Measurements from ENCODE around the gene FDCSP. TPM values are rescaled to one million over a fixed set of nuclear protein-coding genes. Genes with fewer than 3 reads are reported as not detected.

The FDCSP gene
- total and polyA plus RNA-seq, 2 donors (not counting 1 experiment from before 2014, with no cell fraction given), result not detected

DNA sequence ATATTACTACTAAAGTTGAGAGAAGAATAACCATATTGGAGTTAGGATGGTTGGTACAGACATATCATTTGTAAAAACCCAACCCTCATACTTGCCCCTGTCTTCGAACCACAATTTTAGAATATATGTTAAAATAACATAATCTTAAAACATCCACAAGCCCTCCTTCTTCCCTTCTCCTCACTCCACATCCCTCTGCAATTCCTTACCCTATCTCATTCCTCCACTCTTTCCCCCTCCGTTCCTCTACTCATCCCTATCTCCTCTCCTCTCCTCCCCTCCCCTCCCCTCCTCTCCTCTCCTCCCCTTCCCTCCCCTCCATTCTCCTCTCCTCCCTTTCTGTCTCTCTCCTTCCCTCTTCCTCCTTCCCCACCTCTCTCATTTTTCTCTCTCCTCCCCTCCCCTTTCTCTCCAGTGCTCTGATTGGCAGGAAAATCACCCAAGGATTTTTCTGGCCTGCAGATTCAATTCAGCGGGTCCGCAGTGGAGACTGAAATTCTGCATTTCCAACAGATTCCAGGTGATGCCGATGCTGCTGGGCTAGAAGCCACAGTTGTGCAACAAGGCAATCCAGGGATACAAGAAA is 47.8 kb upstream of the FDCSP start:
- Mint-ChIP-seq H3K27ac (no peak overlapping the region), H3K27me3 (no peaks in the 10 kb centered on the region), H3K4me1 (no peaks in the 10 kb centered on the region), H3K9me3 (ENCODE audit: insufficient read depth) (no peaks in the 10 kb centered on the region), H3K4me3 (no peak overlapping the region)
- intact Hi-C loops (cut with micrococcal nuclease), result no loop called here
- H3K27me3 ChIP-seq (replicated peaks in 1 of 4; ENCODE audit: control extremely low read depth in 1 of 4, control insufficient read depth in 3 of 4, insufficient read depth in 4 of 4, low read length in 3 of 4), result no peaks in the 10 kb centered on the region
- no peaks in the 10 kb centered on the region for H3K36me3 ChIP-seq (replicated peaks in 1 of 2; ENCODE audit: control extremely low read depth in 1 of 2, control insufficient read depth in 1 of 2, extremely low read depth in 1 of 2, insufficient read depth in 2 of 2, low read length in 1 of 2)
- no peaks in the 10 kb centered on the region for H3K9me3 ChIP-seq (ENCODE audit: control extremely low read depth in 1 of 3, control insufficient read depth in 2 of 3, insufficient read depth in 1 of 3, low read length in 2 of 3)
- no peaks in the 10 kb centered on the region for H4K20me1 ChIP-seq (ENCODE audit: control insufficient read depth, insufficient read depth, low read length, poor library complexity, severe bottlenecking)
- H3K4me2 ChIP-seq (replicated peaks; ENCODE audit: low read depth, low read length, poor library complexity, severe bottlenecking), result no peak overlapping the region
- H3K27ac ChIP-seq (ENCODE audit: low read length in 2 of 2), result no peak overlapping the region
- POLR2A ChIA-PET, result no interaction called here
- H3K79me2 ChIP-seq (ENCODE audit: control insufficient read depth, insufficient read depth, low read length), result no peaks in the 10 kb centered on the region
- H3K4me3 ChIP-seq (ENCODE audit: control extremely low read depth in 1 of 5, extremely low read depth in 1 of 5, insufficient read depth in 1 of 5, low read depth in 2 of 5, low read length in 4 of 5), result no peak overlapping the region
- no peak for DNase-seq
- no peak for TF ChIP-seq EZH2 (IDR thresholded peaks at IDR 0.05; ENCODE audit: borderline replicate concordance, insufficient read depth, low read depth, low read length, poor library complexity, severe bottlenecking)
- TF ChIP-seq, protein P1, sequence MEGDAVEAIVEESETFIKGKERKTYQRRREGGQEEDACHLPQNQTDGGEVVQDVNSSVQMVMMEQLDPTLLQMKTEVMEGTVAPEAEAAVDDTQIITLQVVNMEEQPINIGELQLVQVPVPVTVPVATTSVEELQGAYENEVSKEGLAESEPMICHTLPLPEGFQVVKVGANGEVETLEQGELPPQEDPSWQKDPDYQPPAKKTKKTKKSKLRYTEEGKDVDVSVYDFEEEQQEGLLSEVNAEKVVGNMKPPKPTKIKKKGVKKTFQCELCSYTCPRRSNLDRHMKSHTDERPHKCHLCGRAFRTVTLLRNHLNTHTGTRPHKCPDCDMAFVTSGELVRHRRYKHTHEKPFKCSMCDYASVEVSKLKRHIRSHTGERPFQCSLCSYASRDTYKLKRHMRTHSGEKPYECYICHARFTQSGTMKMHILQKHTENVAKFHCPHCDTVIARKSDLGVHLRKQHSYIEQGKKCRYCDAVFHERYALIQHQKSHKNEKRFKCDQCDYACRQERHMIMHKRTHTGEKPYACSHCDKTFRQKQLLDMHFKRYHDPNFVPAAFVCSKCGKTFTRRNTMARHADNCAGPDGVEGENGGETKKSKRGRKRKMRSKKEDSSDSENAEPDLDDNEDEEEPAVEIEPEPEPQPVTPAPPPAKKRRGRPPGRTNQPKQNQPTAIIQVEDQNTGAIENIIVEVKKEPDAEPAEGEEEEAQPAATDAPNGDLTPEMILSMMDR (IDR thresholded peaks at IDR 0.05), result no peak
- no peaks in the 10 kb centered on the region for H3K4me1 ChIP-seq (ENCODE audit: control insufficient read depth in 2 of 2, insufficient read depth in 2 of 2, low read length in 2 of 2)
- no peak overlapping the region for H3K9ac ChIP-seq (ENCODE audit: low read length)
- no peak overlapping the region for H2AFZ ChIP-seq (ENCODE audit: insufficient read depth, low read depth, low read length, poor library complexity, severe bottlenecking)
- WGBS (ENCODE audit: insufficient coverage), result 88% methylated on average over 3 of the region's 5 CpGs
- ATAC-seq (ENCODE audit: low read depth), result no peak
- CTCF ChIA-PET, result no interaction called here

GRCh38 chr4:70179811-70180210 is 46.1 kb upstream of the FDCSP start:
- H3K9me3 ChIP-seq (ENCODE audit: control extremely low read depth in 1 of 3, control insufficient read depth in 2 of 3, insufficient read depth in 1 of 3, low read length in 2 of 3), result no peaks in the 10 kb centered on the region
- no peak overlapping the region for H2AFZ ChIP-seq (ENCODE audit: insufficient read depth, low read depth, low read length, poor library complexity, severe bottlenecking)
- intact Hi-C loops (cut with micrococcal nuclease), result no loop called here
- no peaks in the 10 kb centered on the region for H3K27me3 ChIP-seq (replicated peaks in 1 of 4; ENCODE audit: control extremely low read depth in 1 of 4, control insufficient read depth in 3 of 4, insufficient read depth in 4 of 4, low read length in 3 of 4)
- DNase-seq (no peak), ATAC-seq (ENCODE audit: low read depth) (no peak)
- no peak overlapping the region for H3K4me3 ChIP-seq (ENCODE audit: control extremely low read depth in 1 of 5, extremely low read depth in 1 of 5, insufficient read depth in 1 of 5, low read depth in 2 of 5, low read length in 4 of 5)
- no peaks in the 10 kb centered on the region for H4K20me1 ChIP-seq (ENCODE audit: control insufficient read depth, insufficient read depth, low read length, poor library complexity, severe bottlenecking)
- no peak overlapping the region for H3K4me3 Mint-ChIP-seq
- TF ChIP-seq EZH2 (IDR thresholded peaks at IDR 0.05; ENCODE audit: borderline replicate concordance, insufficient read depth, low read depth, low read length, poor library complexity, severe bottlenecking), result no peak
- TF ChIP-seq, protein P1 (IDR thresholded peaks at IDR 0.05), result no peak
- 100% methylated on average over 1 of the region's 2 CpGs for WGBS (ENCODE audit: insufficient coverage)
- no peaks in the 10 kb centered on the region for H3K79me2 ChIP-seq (ENCODE audit: control insufficient read depth, insufficient read depth, low read length)
- no peaks in the 10 kb centered on the region for H3K36me3 ChIP-seq (replicated peaks in 1 of 2; ENCODE audit: control extremely low read depth in 1 of 2, control insufficient read depth in 1 of 2, extremely low read depth in 1 of 2, insufficient read depth in 2 of 2, low read length in 1 of 2)
- CTCF ChIA-PET, result no interaction called here
- H3K4me1 ChIP-seq (ENCODE audit: control insufficient read depth in 2 of 2, insufficient read depth in 2 of 2, low read length in 2 of 2), result no peaks in the 10 kb centered on the region
- no peak overlapping the region for H3K27ac ChIP-seq (ENCODE audit: low read length in 2 of 2)
- H3K9ac ChIP-seq (ENCODE audit: low read length), result no peak overlapping the region
- POLR2A ChIA-PET, result no interaction called here
- no peaks in the 10 kb centered on the region for H3K27me3 Mint-ChIP-seq
- H3K4me2 ChIP-seq (replicated peaks; ENCODE audit: low read depth, low read length, poor library complexity, severe bottlenecking), result no peak overlapping the region
- no peaks in the 10 kb centered on the region for H3K4me1 Mint-ChIP-seq
- no peak overlapping the region for H3K27ac Mint-ChIP-seq
- no peaks in the 10 kb centered on the region for H3K9me3 Mint-ChIP-seq (ENCODE audit: insufficient read depth)
